ENCODE data around the gene TRPM3. TPM values are rescaled to one million over a fixed set of nuclear protein-coding genes. Genes with fewer than 3 reads are reported as not detected.

TRPM3 gene
- total and polyA plus RNA-seq, 2 experiments from 2014 or later, result 0.24 TPM; not detected in 1

GRCh38 chr9:70778568-70778967, 342.9 kb downstream of the TRPM3 start:
- Histone ChIP-seq H3K36me3 (no peaks in the 10 kb centered on the region), H3K9me3 (ENCODE audit: low read depth) (no peaks in the 10 kb centered on the region), H3K27ac (no peak overlapping the region), H3K4me1 (ENCODE audit: low read depth) (peaks cover 6% of the 10 kb centered on the region), H3K4me3 (no peak overlapping the region), H3K27me3 (no peaks in the 10 kb centered on the region)
- no peak for DNase-seq (ENCODE audit: low read depth in 1 of 2, low spot score in 1 of 2)
- TF ChIP-seq CTCF (IDR thresholded peaks at IDR 0.05; ENCODE audit: low read depth, low read length), result no peak

GRCh38 chr9:70773579-70773978, 347.8 kb downstream of the TRPM3 start:
- Histone ChIP-seq H3K27me3 (no peaks in the 10 kb centered on the region), H3K36me3 (no peaks in the 10 kb centered on the region)
- no peak for TF ChIP-seq CTCF (IDR thresholded peaks at IDR 0.05; ENCODE audit: low read depth, low read length)

GRCh38 chr9:70772601-70773000, 348.8 kb downstream of the TRPM3 start:
- no peak for DNase-seq (ENCODE audit: low read depth in 1 of 2, low spot score in 1 of 2)
- TF ChIP-seq CTCF (IDR thresholded peaks at IDR 0.05; ENCODE audit: low read depth, low read length), result no peak
- Histone ChIP-seq H3K27ac (no peak overlapping the region), H3K36me3 (no peaks in the 10 kb centered on the region), H3K27me3 (no peaks in the 10 kb centered on the region), H3K4me3 (no peak overlapping the region), H3K4me1 (ENCODE audit: low read depth) (no peaks in the 10 kb centered on the region), H3K9me3 (ENCODE audit: low read depth) (no peaks in the 10 kb centered on the region)

More at GRCh38 chr9:70773579-70773978, 347.8 kb downstream of the TRPM3 start:
- no peak for DNase-seq (ENCODE audit: low read depth in 1 of 2, low spot score in 1 of 2)
- Histone ChIP-seq H3K4me3 (no peak overlapping the region), H3K4me1 (ENCODE audit: low read depth) (no peaks in the 10 kb centered on the region), H3K9me3 (ENCODE audit: low read depth) (no peaks in the 10 kb centered on the region), H3K27ac (no peak overlapping the region)

GRCh38 chr9:70765946-70766345, 355.5 kb downstream of the TRPM3 start:
- Histone ChIP-seq H3K27ac (no peak overlapping the region), H3K27me3 (no peaks in the 10 kb centered on the region), H3K4me1 (ENCODE audit: low read depth) (no peaks in the 10 kb centered on the region), H3K9me3 (ENCODE audit: low read depth) (no peaks in the 10 kb centered on the region), H3K4me3 (no peak overlapping the region), H3K36me3 (no peaks in the 10 kb centered on the region)
- DNase-seq (ENCODE audit: low read depth in 1 of 2, low spot score in 1 of 2), result no peak
- no peak for TF ChIP-seq CTCF (IDR thresholded peaks at IDR 0.05; ENCODE audit: low read depth, low read length)

GRCh38 chr9:70761139-70761670, 360.2 kb downstream of the TRPM3 start:
- H3K4me3 ChIP-seq, result no peak overlapping the region
- H3K36me3 ChIP-seq, result no peaks in the 10 kb centered on the region
- no peaks in the 10 kb centered on the region for H3K27me3 ChIP-seq
- no peaks in the 10 kb centered on the region for H3K4me1 ChIP-seq (ENCODE audit: low read depth)
- no peak overlapping the region for H3K27ac ChIP-seq
- DNase-seq (ENCODE audit: low read depth in 1 of 2, low spot score in 1 of 2), result no peak
- H3K9me3 ChIP-seq (ENCODE audit: low read depth), result no peaks in the 10 kb centered on the region
- no peak for TF ChIP-seq CTCF (IDR thresholded peaks at IDR 0.05; ENCODE audit: low read depth, low read length)
